GM12891 (cell line): Measurements from ENCODE around the gene SRPK1.

Source experiments
- POLR2A ChIP-seq: IDR thresholded peaks from 2 replicates; pipeline ENCODE4 v1.6.1; 2011; ENCODE audit warnings: low read depth, low read length, control low read depth
- POLR2AphosphoS5 ChIP-seq: IDR thresholded peaks from 2 replicates; pipeline ENCODE4 v1.6.1; 2011; ENCODE audit warnings: low read depth, low read length, control low read depth

- TF ChIP-seq POLR2AphosphoS5 (no peak), POLR2A (no peak)
Measured at GRCh38 chr6:35817515-35817914, 103.4 kb downstream of the SRPK1 start.
